GM12801 (cell line): ENCODE data around the gene LCORL.

Experiments used
- CTCF ChIP-seq: IDR thresholded peaks from one replicate; pipeline ENCODE4 v1.5.1; 2011; ENCODE audit warnings: control low read depth; ENCODE audit not compliant: insufficient read length; ENCODE audit errors: extremely low read depth

Gene LCORL

GRCh38 chr4:18021720-18022571 is at the start of gene LCORL:
LCORL (minus strand) TSS chr4:18021755; CDS start chr4:18021751, 4 bp downstream.
- TF ChIP-seq CTCF = no peak

GRCh38 chr4:18069810-18070209 is 48.3 kb upstream of the LCORL start:
- TF ChIP-seq CTCF = no peak

- no peak for TF ChIP-seq CTCF
Observed at GRCh38 chr4:18067031-18067430, 45.5 kb upstream of the LCORL start.

- TF ChIP-seq CTCF = no peak
Observed at GRCh38 chr4:18063079-18063478, 41.5 kb upstream of the LCORL start.

- TF ChIP-seq CTCF = no peak
Observed at GRCh38 chr4:18057821-18058533, 36.4 kb upstream of the LCORL start.

- TF ChIP-seq CTCF = no peak
Observed at GRCh38 chr4:18056030-18056429, 34.5 kb upstream of the LCORL start.

- TF ChIP-seq CTCF = no peak
Observed at GRCh38 chr4:18052158-18052557, 30.6 kb upstream of the LCORL start.
